Measurements from ENCODE around the gene MLST8. TPM values are rescaled to one million over a fixed set of nuclear protein-coding genes. Genes with fewer than 3 reads are reported as not detected.

Gene MLST8
- total RNA-seq, 2 donors from 2014 or later = 35.6 to 45.0 TPM

DNA sequence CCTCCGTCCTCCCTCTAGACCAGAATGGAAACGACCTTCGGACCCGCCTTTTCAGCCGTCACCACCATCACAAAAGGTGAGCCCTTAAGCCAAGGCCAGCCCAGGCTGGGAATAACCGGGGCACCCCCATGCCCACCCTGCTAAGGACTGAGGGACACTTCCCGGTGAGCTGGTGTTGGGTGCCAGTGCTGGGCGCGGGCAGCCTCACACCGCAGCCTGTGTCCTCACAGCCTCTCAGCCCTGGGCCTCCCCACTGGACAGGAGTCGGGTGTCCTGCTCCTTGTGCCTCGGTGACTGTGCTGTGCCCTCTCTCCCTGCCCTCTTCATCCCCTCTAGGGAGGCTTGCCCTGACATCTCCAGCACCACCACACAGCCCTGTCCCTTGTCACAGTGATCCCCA, 39.4 kb upstream of the MLST8 start:
- peaks cover 0 to 10% of the 10 kb centered on the region in 2 donors for H3K4me1 ChIP-seq
- no peaks in the 10 kb centered on the region for H3K9me3 ChIP-seq
- no peak overlapping the region for H3K4me3 ChIP-seq
- no peak overlapping the region for H3K27ac ChIP-seq
- peaks cover 22% of the 10 kb centered on the region for H3K36me3 ChIP-seq
- DNase-seq (ENCODE audit: low spot score) = no peak
- no peaks in the 10 kb centered on the region for H3K27me3 ChIP-seq
- TF ChIP-seq, protein P1, sequence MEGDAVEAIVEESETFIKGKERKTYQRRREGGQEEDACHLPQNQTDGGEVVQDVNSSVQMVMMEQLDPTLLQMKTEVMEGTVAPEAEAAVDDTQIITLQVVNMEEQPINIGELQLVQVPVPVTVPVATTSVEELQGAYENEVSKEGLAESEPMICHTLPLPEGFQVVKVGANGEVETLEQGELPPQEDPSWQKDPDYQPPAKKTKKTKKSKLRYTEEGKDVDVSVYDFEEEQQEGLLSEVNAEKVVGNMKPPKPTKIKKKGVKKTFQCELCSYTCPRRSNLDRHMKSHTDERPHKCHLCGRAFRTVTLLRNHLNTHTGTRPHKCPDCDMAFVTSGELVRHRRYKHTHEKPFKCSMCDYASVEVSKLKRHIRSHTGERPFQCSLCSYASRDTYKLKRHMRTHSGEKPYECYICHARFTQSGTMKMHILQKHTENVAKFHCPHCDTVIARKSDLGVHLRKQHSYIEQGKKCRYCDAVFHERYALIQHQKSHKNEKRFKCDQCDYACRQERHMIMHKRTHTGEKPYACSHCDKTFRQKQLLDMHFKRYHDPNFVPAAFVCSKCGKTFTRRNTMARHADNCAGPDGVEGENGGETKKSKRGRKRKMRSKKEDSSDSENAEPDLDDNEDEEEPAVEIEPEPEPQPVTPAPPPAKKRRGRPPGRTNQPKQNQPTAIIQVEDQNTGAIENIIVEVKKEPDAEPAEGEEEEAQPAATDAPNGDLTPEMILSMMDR (IDR thresholded peaks at IDR 0.05) = no peak

DNA sequence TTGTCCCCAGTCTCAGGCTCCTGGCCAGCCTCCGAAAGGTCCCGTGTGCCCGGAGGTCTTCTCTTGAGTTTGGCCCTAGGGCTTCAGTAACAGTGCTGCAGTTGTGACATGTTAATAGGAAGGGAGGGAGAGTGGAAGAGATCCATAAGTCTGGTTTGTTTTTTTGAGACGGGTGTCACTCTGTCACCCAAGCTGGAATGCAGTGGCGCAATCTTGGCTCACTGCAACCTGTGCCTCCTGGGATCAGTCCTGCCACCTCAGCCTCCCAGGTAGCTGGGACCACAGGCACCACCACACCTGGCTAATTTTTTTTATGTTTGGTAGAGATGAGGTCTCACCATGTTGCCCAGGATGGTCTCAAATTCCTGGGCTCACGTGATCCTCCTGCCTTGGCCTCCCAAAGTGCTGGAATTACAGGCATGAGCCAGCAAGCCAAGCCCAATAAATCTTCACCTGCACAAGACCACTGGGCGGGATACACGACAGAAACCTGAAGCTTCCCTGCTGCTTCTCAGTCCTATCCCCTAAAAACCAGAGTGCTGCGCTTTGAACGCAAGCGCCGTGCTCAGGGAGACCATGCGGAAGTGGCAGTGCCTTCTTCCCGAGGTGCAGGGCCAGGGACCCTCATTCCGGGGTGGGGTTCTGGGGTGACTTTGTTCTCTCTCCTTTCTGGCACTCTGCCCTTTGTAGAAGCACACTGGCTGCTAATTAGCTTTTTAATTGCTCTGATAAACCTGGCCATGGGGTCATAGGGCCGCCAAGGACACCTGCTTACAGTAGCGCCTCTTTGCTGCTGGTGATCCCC, 38.8 kb upstream of the MLST8 start:
- Histone ChIP-seq H3K27ac (no peak overlapping the region), H3K9me3 (no peaks in the 10 kb centered on the region), H3K4me3 (no peak overlapping the region), H3K36me3 (peaks cover 26% of the 10 kb centered on the region), H3K27me3 (no peaks in the 10 kb centered on the region), H3K4me1 (peaks cover 0 to 5% of the 10 kb centered on the region in 2 donors)
- no peak for DNase-seq (ENCODE audit: low spot score)
- TF ChIP-seq, protein P1 (IDR thresholded peaks at IDR 0.05) = no peak

DNA sequence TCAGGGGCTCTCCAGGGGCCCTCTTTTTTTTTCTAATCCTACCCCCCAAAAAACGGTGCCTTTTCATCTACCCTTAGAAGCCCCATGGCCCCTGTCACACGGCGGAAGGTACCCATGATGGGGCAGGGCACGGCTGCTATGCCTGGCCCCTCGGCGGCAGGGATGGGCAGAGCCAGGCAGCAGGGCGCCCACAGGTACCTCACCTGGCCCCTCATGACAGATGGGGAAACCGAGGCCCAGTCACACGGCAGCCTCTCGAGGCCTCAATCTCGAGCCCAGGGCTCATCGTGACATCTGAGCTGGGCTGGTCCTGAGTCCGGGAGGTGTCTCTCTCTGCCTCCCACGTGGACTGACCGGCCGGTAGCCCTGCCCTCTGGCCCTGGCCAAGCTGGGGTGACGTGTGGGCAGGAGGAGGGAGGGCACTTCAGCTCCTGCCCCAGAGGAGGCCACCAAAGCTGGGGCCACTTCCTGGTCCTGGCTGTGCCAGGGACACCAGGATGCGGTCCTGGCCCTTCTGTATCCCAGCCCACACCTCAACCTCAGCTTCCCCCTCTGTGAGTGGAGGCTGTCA, 38.1 kb upstream of the MLST8 start:
- H3K27ac ChIP-seq = no peak overlapping the region
- H3K27me3 ChIP-seq = no peaks in the 10 kb centered on the region
- no peaks in the 10 kb centered on the region for H3K4me1 ChIP-seq
- TF ChIP-seq, protein P1 (IDR thresholded peaks at IDR 0.05) = no peak
- no peak for DNase-seq (ENCODE audit: low spot score)
- no peak overlapping the region for H3K4me3 ChIP-seq
- H3K36me3 ChIP-seq = peaks cover 33% of the 10 kb centered on the region
- H3K9me3 ChIP-seq = no peaks in the 10 kb centered on the region

DNA sequence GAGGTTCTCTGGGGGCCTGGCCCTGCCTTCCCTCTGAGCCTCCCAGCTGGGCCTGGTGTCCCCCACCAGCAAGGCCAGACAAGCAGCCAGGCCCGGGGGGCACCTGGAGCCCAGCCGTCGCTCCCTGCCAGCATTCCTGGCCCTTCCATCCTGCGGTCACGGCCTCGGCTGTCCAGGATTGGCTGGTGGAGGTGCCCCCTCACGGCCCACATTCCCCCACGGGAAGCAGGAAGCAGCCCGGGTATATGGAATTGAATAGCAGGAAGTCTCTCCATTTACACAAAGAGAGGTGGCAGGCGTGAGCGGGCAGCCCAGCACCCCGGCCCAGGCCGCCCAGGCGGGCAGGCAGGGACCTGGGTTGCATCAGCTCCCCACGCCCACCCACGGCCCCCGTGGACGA, 35.2 kb upstream of the MLST8 start:
- Histone ChIP-seq H3K36me3 (peaks cover 59% of the 10 kb centered on the region), H3K9me3 (no peaks in the 10 kb centered on the region), H3K27me3 (no peaks in the 10 kb centered on the region), H3K27ac (peak overlapping the region; percentile 36 to 43), H3K4me3 (peak overlapping the region; percentile 23 to 39), H3K4me1 (no peaks in the 10 kb centered on the region)
- TF ChIP-seq, protein P1 (IDR thresholded peaks at IDR 0.05) = no peak
- DNase-seq (ENCODE audit: low spot score) = no peak

DNA sequence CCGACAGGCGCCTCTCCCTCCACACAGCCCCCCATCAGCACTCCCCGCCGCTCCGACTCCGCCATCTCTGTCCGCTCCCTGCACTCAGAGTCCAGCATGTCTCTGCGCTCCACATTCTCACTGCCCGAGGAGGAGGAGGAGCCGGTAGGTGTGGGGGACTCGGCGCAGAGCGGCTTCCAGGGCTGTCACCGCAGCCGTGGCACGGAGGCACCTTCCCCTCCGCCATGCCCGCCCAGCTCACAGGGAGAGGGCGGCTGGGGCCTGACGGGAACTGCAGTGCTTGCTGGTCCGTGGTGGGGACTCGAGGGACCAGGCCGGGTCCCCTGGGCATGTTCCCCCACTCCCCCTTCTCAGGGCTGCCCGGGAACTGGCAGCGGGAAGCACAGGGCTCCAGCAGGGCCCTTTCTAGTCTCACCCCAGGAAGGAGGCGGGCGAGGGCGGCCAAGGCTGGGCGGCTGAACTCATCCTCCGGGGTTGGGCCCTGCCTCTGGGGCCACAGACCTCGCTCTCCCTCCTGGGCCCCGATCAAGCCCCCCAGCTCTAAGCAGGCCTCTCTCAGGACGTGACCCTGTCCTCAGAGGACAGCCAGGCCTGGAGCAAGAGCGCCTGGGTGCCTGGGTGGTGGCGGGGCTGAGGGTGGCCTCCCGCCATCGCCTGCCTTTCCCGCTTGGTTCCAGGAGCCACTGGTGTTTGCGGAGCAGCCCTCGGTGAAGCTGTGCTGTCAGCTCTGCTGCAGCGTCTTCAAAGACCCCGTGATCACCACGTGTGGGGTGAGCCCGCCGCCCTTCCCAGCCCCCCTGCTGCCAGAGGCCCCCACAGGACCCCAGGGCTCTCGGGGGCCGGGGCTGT, 34.4 kb upstream of the MLST8 start:
- no peaks in the 10 kb centered on the region for H3K4me1 ChIP-seq
- H3K36me3 ChIP-seq = peaks cover 64% of the 10 kb centered on the region
- H3K4me3 ChIP-seq = peak overlapping the region; percentile 23 to 39
- H3K9me3 ChIP-seq = no peaks in the 10 kb centered on the region
- no peaks in the 10 kb centered on the region for H3K27me3 ChIP-seq
- TF ChIP-seq, protein P1 (IDR thresholded peaks at IDR 0.05) = no peak
- no peak for DNase-seq (ENCODE audit: low spot score)
- peak overlapping the region; percentile 16 to 36 for H3K27ac ChIP-seq
